Ecto neural progenitor cell (in vitro differentiated cells): ENCODE measurements around the gene SMC4.

Source experiments
- DNase-seq: peaks from one replicate; pipeline ENCODE4 v3.0.0-alpha.2; 2018; ENCODE audit warnings: low spot score

Gene SMC4

DNA sequence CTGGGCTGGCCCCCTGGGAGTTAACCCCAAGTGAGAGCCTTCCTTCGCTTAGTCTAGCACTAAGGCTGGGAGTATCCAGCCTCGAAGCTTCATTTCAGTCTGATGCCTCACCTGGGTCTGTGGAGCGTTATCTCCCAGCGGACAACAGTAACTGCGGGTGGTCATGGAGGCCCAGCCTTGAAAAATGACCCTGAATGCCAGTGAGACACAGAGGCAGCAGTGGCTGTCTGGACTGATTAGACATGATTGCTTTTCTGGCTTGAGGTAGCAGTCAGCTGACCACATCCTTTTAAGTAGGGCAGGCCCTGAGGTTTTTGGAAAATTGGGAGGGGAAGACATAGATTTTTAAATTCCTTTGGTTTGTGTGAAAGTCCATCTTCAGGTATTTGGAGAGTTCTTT lies 78.3 kb downstream of the SMC4 start:
- no peak for DNase-seq

DNA sequence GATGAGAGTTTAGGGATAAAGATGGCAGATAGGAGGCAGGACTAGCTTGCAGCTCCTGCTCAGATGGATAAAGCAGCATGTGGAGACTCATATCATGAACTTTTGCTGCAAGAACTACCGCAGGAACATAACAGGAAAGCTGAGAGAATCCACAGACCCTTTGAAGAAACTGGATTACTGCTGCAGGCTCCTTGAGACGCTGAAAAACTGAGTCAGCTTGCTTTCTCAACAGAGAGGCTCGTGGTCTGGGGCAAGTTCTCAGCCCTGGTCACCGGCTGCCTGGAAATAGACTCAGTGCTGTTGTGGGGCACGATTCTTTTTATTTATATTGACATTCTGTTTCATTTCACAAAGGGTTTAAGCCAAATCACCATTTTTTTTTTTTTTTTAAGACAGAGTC lies 78.9 kb downstream of the SMC4 start:
- no peak for DNase-seq

DNA sequence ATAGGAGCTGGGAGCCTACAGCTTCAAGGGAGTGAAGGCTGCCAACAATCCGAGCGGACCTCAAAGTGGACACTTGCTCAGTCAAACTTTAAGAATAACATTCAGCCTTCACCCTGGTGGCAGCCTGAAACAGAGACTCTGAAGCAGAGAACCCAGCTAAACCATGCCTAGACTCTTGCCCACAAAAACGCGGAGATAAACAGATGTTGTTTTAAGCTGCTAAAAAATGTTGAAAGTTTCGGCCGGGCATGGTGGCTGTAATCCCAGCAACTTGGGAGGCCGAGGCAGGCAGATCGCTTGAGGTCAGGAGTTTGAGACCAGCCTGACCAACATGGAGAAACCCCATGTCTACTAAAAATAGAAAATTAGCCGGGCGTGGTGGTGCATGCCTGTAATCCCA lies 79.9 kb downstream of the SMC4 start:
- no peak for DNase-seq

DNA sequence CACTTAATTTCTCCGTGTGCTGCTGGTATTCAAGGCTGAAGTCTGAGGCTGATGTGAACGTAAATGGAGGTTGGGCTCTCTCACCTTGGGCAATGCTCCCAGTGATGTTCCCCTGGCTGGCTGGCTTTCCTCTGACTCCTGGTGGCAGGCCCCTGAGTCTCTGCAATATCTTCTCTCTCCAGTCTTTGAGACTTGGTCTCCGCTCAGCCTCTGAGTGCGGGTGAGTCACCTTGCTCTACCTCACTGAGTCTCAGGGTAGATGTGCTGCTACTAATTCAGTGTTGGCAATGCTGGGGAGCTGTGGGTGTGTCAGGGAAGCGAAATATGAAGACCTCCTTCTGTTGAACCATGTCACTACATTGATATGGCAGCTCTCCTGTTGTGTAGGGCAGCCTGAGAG lies 81.5 kb downstream of the SMC4 start:
- no peak for DNase-seq

DNA sequence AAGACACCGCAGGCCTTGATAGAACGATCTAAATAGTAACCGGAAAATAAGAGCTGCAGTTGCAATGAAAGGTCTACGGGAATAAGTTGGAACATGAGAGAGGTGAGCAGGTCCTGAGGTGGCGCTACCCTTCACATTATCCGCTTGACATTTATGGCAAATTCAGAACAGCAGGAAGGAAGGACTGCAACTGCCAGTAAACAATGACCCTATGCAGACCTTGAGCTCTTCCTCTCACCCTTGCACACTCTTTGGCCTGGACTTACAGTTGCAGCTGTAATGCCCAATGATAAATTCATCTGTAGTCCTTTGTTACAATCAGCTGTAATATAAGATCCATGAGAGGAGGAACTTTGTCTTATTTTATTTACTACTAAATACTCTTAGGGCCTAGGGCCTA lies 82.4 kb downstream of the SMC4 start:
- no peak for DNase-seq

DNA sequence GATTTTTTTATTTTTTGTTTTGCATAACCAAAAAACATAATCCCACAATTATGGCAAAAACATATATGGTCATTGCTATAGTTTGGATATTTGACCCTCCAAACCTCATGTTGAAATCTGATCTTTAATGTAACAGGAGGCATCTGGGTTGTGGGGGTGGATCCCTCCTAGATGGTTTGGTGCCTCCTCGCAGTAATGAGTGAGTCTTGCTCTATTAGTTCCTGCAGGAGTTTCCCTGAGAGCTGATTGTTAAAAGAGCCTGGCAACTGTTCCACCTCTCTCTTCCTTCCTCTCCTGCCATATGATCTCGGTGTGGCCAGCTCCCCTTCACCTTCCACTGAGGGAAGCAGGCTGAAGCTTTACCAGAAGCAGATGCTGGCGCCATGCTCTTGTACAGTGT lies 83.3 kb downstream of the SMC4 start:
- no peak for DNase-seq
